Hematopoietic multipotent progenitor cell treated with erythropoietin and hydrocortisone succinate and interleukin-3 and kit ligand, for 4 days (in vitro differentiated cells): ENCODE data around the gene GPBP1.
"Not testable (repeated sequence)": the region's sequence is repeated elsewhere in the genome, so short reads cannot be mapped to it uniquely, and the experiment has no call there.

Source experiments
- DNase-seq: peaks from one replicate; pipeline ENCODE4 v3.0.0-alpha.2; 2015

GPBP1 gene

GRCh38 chr5:57292336-57292735, 118.5 kb downstream of the GPBP1 start:
- DNase-seq = no peak

DNA sequence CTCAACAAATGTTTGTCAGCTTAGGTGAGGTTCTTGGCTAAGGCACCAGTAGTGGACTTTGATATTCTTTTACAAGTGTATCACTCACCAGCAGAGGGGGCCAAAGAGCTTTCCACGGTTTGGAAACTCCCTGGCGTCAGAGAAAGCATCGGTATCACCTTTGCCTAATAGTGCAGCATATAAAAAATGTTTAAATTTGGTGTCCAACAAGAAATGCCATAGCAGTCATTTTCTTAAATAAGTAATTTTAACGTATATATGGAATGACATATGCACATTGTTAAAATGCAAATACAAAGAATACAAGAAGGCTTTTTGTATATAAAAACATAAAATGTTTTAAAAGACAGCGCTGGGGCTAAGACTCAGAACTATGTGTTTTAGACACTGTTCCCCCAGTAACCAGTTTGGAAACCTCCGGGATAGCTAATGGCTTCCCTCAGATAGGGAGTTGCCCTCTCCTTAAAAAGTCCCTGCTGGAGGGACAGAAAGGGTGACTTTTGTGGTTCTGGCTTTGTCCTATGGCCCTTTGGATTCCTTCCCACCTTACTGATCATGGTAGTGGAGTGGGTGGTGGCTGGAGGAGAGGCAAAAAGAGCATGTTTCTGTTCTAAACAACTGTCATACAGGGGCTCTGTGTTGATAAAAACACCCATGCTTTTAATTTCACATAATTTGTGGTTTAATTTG, 124.6 kb downstream of the GPBP1 start:
- peak; percentile 92 for DNase-seq

- peak; percentile 89 for DNase-seq
Measured at GRCh38 chr5:57298985-57299491, 125.2 kb downstream of the GPBP1 start.

DNA sequence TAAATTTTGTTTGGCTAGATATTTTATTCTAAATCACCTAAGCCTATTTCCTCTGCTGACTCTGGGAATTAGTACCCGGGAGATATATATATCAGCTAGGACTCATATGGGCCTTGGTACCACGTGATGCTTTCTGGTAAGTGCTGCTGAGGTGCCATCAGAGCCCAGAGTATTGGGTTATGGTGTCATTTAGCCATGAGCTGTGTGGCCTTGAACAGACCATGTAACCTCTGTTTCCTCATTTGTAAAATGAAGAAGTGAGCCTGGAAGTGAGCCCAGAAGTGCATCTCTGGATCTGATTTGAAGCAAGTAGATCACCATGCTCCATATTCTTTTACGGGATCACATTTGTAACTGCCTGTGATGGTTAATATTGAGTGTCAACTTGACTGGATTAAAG, 126.1 kb downstream of the GPBP1 start:
- peak; percentile 32 for DNase-seq

- DNase-seq = peak; percentile 77
Measured at GRCh38 chr5:57302164-57302563, 128.3 kb downstream of the GPBP1 start.

- no peak for DNase-seq
Measured at GRCh38 chr5:57302643-57303042, 128.8 kb downstream of the GPBP1 start.

GRCh38 chr5:57303985-57304384, 130.1 kb downstream of the GPBP1 start:
- DNase-seq = no peak

- no peak for DNase-seq
Measured at GRCh38 chr5:57304931-57305330, 131.1 kb downstream of the GPBP1 start.

DNA sequence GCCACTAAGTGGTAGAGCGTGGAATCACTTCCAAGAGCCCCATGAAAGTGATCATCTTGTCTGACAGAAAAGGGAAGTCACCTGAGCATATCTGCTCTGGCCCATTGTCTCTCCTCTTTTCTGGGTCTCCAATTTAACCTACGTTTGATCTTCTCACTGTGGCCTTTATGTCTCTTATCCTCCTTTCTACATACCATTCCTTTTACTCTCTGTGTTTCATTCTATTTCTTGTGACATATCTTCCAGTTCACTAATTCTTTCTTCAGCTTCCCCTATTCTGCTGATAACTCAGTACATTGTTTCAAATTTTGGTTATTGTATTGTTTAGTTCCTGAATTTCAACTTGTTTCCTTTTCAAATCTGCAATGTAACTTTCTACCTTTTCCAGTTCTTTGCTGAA, 132.5 kb downstream of the GPBP1 start:
- DNase-seq = no peak

DNA sequence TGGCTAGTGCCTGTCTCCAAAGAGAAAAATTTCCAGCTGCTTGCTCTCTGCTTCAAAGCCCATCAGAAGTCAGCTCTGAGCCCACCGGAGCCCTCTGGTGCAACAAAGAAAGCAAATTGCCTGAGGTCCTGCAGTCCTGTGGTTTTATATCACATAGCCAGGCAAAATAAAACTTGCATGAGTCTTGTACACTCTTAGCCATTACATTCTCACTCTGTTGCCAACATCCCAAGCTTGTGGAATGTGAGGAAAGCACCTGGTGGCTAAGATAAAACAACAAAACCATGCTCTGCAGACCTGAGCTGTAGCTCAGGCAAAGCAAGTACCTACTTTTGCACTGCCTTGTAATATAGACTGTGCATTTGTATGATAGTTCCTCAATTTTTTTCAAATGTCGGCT, 133.7 kb downstream of the GPBP1 start:
- no peak for DNase-seq

DNA sequence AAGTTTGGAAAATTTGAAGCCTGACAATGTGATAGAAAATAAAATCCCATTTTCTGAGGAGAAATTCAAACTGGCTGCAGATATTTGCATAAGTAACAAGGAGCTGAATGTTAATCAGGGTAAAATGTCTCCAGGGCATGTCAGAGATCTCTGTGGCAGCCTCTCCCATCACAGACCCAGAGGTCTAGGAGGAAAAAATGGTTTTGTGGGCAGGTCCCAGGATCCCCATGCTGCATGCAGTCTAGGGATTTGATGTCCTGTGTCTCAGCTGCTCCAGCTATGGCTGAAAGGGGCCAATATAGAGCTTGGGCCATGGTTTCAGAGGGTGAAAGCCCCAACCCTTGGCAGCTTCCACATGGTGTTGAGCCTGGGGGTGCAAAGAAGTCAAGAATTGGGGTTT, 135.2 kb downstream of the GPBP1 start:
- not testable (repeated sequence) for DNase-seq

- DNase-seq = no peak
Measured at GRCh38 chr5:57311251-57311650, 137.4 kb downstream of the GPBP1 start.

DNA sequence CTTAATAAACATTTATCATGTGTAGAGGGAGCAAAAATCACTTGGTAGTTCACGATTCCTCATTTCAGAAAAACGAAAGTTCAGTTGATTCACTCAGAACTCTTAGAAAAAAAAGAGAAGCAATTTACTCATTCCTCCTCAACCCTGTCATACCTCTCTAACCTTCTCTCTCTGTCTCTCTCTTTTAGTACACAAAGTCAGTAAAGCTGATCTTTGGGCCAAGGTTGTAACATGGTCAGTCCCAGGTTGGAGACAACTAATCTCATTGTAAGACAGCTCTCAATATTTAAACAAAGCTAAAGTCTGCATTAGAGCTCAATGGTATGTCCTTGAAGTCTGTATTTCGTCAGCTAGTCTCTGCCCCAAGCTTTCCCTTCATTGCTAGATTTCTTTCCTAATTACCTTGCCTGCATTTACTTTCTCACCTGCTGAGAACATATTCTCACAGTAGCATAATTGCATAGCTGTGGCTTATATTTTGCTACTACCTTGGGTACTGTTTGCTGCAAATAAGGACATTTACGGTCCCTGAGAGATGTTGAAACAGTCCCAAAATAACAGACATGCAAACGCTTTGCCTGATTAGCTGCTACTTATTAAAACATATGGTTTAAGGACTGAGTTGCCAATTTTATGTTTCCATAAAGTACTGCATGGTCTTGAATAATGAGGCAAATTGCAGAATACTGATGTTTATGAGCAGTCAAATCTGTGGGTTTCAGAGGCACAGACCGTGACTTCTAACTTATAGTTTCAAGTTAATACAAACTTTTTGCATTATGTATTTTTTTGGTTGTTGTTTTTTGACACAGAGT, 138.3 kb downstream of the GPBP1 start:
- no peak for DNase-seq

- DNase-seq = no peak
Measured at GRCh38 chr5:57313716-57314115, 139.9 kb downstream of the GPBP1 start.
